ENCODE measurements around the gene SLC4A2. TPM values are rescaled to one million over a fixed set of nuclear protein-coding genes. Genes with fewer than 3 reads are reported as not detected.

SLC4A2 gene
- total and polyA plus RNA-seq, 2 of the 8 experiments (the other 6 are each of a cell fraction or from before 2014, with no cell fraction given), result 72.6 to 147 TPM

- TF ChIP-seq RFX5 (IDR thresholded peaks at IDR 0.05; ENCODE audit: borderline replicate concordance, low read depth, low read length), result no peak
- no peak for TF ChIP-seq EGR1 (IDR thresholded peaks at IDR 0.05; ENCODE audit: borderline replicate concordance, low read depth, low read length)
Observed at GRCh38 chr7:151013356-151013732, 46.0 kb upstream of the SLC4A2 start (continued).

Data from H1 (cell line).